HG02852 (cell line): Measurements from ENCODE around the gene ROGDI.

Experiments used
- ATAC-seq: cut with Tn5 transposase; IDR thresholded peaks from one replicate; pipeline ENCODE4 v1.9.1; 2021; ENCODE audit warnings: mild to moderate bottlenecking, moderate library complexity; ENCODE audit not compliant: unreplicated experiment

ROGDI gene

DNA sequence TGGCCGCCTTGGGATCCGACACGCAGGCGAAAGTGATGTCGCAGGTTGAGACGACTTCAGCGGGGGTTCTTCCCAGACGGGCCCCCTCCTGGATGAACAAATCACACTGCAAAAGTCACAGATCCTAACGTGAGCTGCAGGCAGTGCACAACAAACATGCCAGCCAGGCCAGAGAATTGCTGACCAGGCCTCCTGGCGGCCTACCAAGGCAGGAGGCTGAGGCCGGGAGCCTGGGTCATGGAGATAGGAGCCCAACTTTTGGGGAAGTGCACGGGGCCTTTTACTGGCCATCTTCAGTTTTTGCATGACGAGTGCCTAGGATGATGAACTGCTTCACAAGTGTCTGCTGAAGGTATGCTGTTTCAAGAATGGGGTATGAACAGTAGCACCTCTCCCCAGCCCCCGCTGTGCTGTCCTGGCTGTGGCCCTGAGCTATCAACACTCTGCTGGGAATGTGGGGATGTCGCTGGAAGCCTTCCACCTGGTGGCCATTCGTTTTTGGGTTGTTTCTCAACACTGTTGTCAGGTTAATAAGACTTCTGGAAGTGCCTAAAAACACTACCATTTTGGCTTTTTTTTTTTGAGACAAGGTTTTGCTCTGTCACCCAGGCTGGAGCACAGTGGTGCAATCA, 12.2 kb upstream of the ROGDI start:
- no peak for ATAC-seq

DNA sequence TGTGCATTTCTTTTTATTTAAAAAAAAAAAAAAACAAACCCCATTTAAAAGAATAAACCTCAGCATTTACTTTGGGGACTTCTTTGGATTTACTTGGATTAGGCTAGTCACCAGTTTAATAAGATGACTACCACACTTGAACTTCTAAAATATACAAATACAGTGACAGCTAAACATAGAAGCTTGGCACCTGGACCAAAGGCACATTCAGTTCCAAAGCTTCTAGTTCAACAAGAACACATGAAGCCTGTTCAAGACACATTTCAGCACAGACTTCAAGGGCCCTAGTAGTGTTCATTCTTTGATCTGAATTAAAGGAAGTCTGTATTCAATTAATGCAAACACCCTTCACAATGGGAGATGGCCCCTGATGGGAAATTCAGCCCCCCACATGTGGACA, 11.6 kb upstream of the ROGDI start:
- ATAC-seq, result no peak

DNA sequence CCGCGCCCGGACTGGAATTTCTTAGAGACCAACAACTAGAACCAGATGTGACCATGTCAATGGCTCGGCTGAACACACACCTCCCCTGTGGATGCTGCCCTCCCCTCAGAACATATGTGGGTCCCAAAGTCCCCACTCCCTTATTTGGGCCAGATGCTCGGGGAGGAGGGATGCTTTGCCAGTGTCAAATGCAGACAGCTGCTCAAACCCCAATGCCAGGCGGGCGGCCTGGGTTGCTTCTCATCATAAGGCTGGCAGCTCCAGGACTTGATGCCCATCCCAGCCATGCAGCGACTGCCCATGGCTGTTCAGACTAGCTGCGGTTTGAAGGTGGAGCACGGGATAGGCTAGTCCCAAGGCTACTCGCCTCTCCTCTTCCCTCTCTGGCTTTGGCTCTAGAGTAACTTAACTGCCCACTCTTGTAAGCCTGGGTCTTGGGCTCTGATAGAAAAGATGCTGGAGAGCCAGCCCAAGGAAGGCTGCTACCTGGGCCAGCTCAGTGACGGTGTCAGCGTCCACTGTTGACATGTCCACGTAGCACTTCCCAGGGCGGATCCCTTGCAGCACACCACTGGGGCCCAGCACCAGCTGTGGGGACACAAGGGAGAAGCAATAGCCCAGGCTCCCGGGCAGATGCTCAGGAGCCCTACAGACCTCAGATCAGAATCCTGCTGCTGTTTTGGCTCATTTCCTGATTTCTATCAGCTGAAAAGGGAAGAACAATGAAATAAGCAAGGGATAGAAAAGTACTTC, 11.0 kb upstream of the ROGDI start:
- no peak for ATAC-seq

DNA sequence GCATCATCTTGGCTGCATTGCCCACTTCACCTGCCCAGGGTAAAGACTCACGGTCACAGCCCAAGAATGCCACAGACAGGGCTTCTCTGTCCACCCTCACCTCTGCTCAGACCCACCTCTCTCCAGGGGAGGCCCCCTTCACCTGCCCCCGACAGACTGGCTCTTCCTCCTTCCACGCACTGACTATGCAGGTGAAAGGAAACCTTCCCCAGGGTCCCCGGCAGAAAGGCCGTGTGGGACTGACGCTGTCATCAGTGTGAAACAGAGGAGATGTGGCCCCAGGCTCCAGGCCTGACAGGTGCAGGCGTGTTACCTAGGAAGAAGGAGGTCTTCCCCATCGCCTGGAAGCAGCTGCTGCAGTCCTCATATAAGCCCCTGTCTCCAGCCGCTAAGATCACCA, 9.3 kb upstream of the ROGDI start:
- no peak for ATAC-seq

DNA sequence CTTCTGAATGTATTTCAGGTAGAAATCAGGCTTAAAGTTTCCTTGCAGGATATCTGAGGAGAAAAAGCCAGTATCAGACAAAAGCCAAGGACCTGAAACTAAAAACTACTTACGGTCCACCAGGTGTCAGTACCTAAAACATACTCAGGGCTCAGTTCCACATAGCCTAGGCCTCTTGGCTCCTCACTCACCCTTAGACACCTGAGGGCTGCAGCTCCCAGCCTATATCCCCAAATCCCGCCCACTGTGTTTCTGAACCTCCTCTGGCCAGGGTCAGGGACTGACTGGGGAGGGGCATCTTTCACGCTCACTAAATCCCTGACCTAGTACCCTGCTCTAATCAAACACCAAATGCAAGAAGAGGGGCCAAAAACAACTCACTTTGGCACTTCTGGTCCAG, 8.8 kb upstream of the ROGDI start:
- ATAC-seq, result no peak

DNA sequence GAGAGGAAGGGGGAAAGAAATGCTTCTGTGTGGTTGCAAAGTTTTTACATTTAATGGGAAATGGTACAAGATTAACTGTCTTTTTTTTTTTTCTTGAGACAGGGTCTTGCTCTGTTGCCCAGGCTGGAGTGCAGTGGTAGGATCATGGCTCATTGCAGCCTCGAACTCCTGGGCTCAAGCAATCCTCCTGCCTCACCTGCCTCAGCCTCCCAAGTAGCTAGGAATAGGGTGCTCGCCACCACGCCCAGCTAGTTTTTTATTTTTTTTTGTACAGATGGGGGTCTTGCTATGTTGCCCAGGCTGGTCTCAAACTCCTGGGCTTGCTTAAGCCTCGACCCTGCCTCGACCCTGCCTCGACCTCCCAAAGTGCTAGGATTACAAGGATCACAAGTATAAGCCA, 3.8 kb upstream of the ROGDI start:
- no peak for ATAC-seq

DNA sequence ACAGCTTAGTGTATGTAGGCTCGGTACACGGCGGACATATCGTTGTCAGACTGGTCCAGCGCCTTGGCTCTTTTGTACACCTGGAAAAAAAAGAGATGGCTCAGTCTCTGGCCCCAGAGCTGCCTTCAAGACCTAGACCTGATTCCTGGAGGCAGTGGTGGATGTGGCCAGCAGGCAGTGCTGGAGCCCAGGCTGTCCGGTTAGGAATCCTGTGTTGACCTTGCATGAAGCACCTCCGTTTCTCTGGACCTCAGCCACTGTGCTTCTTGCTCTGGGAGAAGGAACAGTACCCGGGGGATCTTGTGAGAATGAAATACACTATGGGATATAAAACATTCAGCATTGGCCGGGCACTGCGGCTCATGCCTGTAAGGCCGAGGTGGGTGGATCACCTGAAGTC, 2.8 kb upstream of the ROGDI start:
- no peak for ATAC-seq

DNA sequence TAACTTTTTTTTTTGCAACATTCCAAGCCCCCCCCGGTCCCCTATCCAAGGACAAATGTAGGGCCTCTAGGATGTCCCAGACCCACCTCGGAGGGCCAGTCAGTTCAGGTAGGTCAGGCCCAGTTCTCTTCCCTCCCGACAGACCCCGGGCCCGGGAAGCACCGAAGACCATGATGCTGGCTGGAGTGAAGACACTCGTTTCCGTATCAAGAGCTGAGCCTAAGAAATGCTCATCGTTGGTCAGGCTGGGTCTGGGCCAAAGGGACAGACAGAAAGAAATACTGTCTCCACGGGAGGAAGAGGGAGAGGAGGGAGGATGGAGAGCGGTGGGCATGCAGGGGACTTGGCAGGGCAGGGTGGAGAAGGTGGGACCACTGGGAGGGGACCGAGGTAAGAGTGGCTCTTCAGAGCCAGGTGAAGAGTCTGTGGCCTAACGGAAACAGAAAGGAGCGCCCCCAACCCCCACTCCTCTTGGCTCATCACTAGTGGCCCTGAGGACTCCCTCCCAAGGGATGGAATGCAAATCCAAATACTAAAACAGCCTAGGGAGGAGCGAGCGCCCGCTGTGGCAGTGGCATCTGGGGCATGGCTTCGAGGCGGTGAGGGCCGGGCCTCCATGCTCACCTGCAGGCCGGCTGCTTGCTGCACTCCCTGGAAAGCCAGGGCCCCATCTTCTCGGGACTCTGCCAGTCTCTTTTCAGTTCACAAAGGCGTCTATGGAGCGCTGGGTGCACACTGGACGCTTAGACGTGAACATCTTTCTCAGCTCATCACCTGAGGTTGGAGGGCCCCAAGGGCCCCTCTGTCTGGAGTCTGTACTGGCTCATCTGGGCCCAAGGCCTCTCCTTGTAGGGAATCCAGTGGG, 1.7 kb upstream of the ROGDI start:
- no peak for ATAC-seq

DNA sequence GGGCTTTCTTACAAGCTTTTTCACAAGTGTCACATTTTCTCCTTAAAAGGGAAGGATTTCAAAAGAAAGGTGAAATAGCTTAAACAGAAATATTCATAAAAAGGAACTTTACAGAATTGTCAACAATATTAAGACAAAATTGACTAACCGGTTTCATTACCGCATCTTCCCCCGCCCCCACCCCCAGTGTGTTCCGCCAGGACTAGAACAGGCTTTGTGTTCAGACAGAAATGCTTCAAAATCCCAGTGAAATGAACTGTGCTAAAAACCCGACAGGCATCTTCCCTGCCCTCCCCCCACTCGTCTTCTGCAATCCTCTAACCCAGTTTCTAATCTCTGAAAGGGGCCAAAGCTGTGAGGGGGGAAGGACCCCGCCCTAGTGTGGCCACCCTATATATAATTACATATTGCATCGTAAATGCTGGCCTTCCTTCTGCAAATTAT, 990 bp upstream of the ROGDI start:
- ATAC-seq, result no peak

DNA sequence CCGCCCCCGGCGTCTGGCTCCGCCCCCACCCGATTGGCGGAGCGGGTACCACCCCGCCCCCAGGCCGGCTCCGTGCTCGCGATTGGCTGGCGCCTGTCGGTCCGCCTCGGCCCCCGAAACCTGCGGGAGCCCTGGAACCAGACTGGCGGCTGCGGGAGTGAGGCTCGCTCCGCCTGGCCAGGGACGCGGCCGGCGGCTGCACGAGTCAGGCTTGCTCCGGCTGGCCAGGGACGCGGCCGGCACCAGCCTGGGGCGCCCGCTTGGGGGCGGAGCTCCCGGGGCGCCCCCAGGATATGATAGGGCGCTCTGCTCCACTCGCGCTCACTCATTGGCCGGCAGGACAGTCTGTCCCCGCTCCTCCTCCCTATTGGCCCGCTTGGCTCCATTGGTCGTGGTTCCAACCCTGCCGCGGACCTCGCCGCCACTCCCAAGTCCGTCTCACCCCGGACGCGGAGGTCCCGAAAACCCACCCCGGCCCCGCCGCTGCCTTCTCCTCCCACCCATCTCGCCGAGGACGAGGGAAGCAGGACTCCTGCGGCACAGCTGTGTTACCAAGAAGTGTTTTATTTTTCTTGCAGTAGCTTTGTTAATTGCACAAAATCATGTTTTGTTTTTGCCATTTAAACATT, 340 bp upstream of the ROGDI start:
- peak; percentile 93 for ATAC-seq

DNA sequence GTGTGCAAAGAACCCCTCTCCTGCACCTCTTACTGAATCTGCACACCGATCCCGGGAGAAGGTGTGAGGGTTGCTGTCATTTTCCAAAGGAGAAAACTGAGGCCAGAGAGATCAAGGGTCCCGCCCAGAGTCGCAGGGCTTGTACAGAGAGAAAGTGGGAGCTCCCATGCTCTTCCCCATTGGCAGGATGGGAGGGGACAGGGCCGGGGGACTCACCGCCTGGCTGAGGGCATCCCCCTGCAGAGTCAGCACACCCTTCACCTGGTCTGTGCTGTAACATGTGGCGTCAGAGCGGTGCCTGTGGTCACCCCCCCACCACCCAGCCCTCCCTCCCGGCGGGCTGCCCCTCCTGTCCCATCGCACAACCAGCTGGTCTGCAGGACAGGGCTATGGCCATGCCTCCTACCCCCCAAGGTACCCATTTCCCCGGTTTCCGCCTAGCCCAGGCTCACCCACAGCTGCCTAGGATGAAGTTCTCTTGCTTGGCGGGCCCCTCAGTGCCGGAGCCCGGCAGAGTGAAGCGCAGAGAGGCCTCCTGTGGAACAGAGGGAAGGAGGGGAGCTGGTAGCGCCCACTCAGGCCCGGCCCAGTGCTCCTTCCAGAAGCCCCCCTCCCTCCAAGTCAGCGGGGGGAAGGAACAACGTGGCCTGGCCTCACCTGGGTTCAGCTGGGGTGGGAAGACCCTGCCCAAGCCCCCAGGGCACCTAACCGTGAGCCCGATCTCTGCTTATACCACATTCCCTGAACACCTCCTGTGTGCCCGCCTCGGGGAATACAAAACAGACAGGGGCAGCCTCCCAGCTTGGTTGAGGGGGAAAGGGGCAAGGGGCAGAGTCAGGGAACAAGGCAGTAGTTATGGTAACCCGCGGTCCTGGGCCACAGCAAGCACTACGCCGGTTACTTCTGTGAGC, 1.1 kb downstream of the ROGDI start:
- no peak for ATAC-seq

DNA sequence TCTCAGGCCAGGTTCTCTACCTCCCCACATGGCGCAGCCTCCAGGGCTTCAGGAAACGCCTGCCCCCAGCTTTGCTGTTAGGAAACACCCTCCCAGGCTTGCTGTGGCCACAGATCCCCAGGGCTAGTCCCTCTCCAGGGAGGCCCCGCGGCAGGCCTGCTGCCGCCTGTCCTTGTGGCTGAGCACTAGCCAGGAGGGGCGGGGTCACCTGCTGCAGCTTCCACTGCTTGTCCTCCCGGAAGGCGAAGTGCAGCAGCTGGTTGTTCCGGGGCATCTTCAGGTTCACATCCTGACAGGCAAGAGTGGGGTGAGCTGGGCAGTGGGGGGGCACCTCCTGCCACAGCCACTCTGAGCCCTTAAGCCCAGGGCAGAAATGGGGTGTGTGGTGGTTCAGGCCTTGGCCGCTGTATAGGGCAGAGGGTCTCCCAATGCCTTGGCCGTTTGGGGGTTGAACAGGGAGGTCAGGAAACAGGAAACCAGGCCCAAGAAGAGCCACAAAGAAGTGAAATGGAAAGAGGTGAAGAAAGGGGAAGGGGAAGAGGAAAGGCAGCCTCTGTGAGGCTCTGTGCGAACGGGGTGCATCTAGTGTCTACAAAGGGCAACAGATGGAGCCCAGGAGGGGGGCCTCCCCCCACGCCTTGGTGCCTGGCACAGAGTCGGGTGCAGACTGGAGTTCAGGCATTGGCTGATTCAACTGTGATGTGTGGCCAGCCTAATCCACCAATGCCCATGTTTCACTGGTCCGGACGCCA, 2.0 kb downstream of the ROGDI start:
- no peak for ATAC-seq

DNA sequence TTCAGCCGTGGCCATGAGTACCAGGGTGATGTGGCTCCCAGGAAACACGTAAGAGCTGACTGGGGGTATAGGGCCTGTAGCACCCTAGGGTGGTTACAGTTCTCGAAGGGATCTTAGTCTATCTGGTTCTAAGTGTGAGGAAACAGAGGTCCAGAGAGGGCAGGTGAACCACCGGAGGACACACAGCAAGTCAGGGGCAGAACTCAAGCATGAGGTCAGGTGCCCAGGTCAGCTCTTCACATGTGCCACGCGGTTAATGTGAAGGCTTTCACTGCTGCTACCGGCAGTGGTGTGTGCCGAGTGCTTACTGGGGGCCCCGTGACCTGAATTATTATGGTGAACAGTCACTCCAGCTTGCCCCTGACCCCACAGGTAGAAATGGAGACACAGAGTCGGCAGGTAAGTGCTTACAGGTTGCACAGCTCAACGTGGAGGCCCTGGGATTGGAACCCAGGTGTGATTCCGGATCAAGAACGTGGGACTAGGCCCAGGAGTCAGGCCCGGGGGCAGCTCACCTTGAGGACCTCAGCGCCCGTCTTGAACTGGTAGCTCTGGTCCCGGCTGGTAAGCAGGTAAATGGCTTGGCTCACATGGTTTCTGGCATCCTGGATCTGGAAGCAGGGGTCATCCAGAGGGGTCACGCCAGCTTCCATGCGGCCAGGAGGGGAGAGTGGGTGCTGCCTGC, 3.1 kb downstream of the ROGDI start:
- no peak for ATAC-seq

DNA sequence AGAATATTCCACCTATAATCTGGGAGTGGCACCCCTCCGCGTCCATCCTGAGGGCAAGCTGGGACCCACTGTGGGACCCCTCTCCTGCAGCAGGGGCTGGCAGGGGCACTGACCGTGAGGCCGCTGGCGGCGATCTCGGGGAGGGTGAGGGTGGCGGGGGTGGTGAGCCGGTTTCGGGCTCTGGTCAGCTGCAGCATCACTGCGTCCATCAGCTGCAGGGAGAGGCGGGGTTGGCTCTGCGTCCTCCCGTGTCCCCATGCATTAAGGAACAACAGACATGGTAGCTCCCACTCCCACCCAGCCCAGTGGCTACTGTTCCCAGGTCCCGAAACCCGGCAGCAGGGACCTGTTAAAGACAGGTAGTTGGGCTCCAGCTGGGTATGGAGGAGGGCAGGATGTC, 4.0 kb downstream of the ROGDI start:
- no peak for ATAC-seq

DNA sequence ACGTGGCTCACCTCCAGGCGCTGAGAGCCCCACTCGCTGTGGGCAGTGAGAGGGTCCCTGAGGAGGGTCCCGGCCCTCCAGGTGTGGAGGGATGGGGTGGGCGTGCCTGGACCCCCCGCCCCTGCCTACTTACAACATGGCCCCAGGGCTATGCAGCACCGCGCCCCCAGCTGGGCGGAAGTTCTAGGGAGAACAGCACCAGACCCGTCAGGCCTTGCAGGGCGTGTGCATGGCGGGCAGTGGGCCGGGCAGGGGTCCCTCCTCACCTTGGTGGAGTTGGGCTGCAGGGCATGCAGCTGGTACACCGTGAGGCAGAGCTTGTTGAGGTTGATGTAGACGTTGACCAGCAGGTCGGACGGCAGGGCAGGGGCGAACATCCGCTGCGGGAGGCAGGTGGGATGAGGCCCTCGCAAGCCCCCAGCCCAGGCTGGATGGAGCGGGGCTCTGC, 4.6 kb downstream of the ROGDI start:
- no peak for ATAC-seq

DNA sequence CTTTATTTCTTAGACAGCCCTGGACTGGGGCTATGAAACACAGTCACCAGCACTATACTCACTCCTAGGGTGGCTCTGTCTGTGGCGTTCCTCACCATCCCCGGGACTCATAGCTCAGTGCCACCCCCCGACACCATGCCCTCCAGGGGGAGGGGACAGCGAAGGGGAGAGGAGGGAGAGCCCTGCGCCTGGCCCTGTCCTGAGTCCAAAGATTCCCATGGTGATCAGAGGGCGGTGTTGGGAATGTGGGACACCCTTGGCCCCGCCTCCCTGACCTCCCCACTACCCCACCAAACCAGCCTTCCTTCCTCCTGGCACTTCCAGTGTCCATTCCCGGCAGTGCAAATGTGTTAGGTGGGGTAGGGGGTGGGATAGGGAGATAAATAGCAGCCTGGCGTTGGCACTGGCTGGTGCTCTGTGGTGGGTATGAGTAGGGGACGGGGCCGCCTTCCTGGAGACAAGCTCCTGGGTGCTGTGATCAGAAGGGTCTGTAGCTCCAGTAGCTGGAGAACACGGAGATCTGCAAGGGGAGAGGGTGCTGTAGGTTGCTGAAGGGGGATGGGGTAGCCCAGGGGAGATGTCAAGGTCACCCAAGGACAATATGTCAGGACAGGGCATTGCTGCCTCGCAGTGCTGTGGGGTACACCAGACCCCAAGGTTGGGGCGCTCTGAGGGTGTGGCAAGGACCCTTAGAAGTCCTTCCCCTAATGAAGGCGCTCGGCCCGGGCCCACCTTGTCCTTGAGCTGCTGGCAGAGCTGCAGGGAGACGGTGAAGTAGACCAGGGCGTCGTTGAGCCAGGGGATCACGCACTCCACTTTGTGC, 5.2 kb downstream of the ROGDI start:
- no peak for ATAC-seq

DNA sequence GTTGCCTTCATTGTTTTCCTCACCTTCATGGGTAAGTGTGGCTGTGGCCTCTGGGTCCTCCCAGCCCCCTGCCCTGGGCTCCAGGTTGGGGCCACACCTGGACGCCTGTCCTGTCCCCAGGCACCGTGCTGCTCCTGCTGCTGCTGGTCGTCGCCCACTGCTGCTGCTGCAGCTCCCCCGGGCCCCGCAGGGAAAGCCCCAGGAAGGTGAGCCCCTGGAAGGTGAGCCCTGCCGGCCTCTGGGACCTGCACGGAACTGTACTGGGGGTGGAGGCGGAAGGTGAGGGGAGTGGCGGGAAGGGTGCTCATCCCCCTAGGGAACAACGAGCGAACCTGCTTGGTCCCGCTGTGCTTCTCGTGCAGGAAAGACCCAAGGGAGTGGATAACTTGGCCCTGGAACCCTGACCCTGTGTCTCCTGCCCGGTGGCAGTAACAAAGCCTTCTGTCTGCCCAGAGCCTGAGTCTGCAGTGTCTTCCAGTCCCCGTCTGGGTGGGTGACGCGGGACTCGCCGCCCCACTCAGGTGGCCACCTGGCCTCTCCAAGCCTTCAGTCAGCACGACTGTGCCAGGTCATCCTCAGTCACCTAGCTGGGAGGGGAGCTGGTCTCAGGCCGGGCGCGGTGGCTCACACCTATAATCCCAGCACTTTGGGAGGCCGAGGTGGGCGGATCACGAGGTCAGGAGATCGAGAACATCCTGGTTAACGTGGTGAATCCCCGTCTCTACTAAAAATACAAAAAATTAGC, 6.4 kb downstream of the ROGDI start:
- ATAC-seq, result no peak
